ENCODE measurements around the gene FAM120A.

- TF ChIP-seq CTCF (IDR thresholded peaks at IDR 0.05) (no peak), POLR2A (IDR thresholded peaks at IDR 0.05) (peak in 1 of 2 donors; percentile 93)
These were observed at the start of gene FAM120A for GRCh38 chr9:93450945-93451815.
